NCI-H2227 treated with DMSO at 0.1 percent for 48 hours (cell line): ENCODE data around the gene CCNB1.
"Not testable (repeated sequence)": the region's sequence is repeated elsewhere in the genome, so short reads cannot be mapped to it uniquely, and the experiment has no call there.

ENCODE experiments used
- DNase-seq: peaks from one replicate; lab custom pipeline; 2025; lab: John Stamatoyannopoulos, UW

CCNB1 gene

GRCh38 chr5:69184621-69185020 lies 17.7 kb downstream of the CCNB1 start:
- no peak for DNase-seq

- DNase-seq, result no peak
These were observed 20.4 kb downstream of the CCNB1 start for GRCh38 chr5:69187342-69187741.

DNA sequence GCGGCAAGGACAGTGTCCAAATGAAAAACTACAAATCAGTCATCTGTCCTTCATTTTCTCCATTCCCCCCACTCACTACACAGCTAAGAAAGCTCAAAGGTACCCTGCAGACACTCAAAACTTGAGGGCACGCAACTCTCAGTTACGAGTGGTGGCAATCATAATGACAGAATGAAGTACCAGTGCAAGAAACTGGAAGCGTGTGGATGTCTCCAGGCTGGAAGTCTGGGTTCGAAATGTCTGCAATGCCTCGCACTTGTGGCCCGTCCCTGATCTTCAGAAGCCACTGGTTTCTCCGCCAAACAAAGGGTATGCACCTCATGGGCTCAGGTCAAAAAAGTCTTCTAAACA lies 21.8 kb downstream of the CCNB1 start:
- DNase-seq, result no peak

DNA sequence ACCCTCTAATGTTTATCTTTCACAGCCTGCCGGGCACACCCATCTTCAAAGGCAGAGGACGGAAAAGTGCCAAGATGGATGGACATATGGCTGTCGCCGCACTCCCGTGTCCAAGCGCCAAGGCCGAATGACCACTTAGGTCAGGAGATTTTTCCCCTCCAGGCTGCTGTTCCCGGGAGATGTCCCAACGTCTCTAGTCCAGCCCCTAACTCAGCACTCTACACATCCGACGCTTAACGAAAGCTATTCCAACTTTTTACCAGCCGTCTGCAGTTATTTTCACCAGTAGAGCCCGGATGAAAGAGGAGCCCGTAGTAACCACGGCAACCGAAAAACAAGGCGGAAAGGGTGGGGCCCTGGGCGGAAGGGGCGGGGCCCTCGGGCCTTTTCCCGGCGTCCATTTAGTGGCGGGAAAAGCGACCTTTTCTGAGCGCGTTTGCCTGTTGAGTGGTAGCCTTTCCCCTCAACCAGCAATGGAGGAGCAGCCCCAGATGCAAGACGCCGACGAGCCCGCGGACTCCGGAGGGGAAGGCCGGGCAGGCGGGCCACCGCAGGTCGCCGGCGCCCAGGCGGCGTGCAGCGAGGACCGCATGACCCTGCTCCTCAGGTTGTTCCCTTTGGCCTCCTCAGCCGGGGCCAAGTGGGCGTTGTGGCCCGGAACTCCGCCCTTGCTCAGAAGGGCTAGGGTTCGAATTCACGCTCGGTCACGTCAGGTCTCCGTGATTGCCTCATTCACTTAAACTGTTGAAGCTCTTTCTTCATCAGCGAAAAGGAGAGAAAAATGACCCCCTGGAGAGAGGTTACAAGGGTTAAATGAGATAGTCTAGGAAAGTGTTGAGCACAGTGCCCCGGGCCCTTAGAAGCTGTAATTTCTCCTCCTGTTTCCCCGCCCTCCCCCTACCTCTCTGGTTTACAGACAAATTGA lies 22.5 kb downstream of the CCNB1 start, which contains the start of gene CENPH:
TSS of gene CENPH (plus strand) at position 422 of the 925 bp plus-strand sequence. CDS start at position 474, 52 bp downstream.
- DNase-seq, result peak; percentile 86

- DNase-seq, result no peak
These were observed 35.5 kb downstream of the CCNB1 start for GRCh38 chr5:69202497-69202896.

DNA sequence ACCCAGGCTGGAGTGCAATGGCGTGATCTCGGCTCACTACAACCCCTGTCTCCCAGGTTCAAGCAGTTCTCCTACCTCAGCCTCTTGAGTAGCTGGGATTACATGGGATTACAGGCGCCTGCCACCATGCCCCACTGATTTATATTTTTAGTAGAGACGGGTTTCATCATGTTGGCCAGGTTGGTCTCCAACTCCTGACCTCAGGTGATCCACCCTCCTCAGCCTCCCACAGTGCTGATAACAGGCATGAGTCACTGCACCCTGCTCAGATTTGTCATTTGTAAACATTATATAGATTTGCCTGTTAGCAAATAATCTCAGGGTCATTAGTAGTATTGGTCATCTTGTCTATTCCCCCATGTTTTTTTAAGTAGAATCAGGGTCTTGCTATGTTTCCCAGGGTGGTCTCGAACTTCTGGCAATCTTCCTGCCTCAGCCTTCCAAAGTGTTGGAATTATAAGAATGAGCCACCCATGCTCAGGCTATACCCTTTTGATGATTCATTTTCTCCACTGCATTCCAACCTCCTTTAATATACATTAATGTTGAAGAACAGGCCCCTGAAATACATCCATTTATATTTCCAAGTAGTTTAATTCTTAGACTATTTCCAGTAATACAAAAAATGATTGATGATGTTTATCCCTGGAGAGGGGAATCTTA lies 39.7 kb downstream of the CCNB1 start:
- DNase-seq, result no peak

- DNase-seq, result no peak
These were observed 42.7 kb downstream of the CCNB1 start for GRCh38 chr5:69209602-69210001.

- DNase-seq, result no peak
These were observed 44.2 kb downstream of the CCNB1 start for GRCh38 chr5:69211200-69211599.

GRCh38 chr5:69212022-69212421 lies 45.1 kb downstream of the CCNB1 start:
- DNase-seq, result no peak

DNA sequence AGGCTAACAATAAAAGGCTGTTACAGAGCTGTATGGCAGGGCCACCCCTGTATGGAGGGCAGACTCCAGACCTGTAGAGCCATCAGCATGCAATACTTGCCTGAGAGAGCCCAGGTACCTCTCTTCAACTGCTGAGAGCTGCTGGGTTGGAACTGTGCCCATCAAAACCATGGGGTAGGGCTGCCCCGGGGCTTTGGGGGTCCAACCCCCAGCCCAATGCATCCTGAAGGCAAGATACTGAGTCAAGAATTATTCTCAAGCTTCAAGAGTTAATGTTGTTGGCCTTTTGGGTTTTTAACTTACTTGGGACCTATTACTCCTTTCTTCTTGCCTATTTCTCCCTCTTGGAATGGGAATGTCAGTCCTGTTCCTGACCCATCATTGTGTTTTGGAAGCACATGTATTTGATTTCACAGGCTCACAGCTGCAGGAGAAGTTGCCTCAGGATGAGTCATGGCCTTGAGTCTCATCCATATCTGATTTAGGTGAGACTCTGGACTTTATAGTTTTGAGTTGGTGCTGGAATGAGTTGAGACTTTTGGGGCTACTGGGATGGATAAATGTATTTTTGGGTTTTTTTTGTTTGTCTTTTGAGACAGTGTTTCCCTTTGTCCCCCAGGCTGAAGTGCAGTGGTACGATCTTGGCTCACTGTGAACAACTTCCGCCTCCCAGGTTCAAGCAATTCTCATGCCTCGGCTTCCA lies 46.7 kb downstream of the CCNB1 start:
- no peak for DNase-seq

DNA sequence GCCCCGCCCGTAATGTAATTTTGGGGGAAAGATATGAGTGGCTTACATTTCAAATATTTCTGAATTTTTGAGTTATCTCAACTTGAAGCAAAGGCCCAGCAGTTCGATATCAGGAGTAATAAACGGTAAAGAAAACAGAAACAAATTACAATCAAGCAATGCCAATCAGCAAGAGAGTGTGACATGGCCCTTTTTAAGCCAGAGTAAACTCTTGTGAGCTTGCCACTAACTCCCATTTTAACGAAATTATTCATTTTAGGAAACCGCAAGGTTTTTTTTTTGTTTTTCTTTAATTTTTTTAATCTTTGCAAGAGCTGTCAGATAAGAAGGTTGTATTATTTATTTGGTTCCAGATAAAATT lies 50.2 kb downstream of the CCNB1 start:
- no peak for DNase-seq

DNA sequence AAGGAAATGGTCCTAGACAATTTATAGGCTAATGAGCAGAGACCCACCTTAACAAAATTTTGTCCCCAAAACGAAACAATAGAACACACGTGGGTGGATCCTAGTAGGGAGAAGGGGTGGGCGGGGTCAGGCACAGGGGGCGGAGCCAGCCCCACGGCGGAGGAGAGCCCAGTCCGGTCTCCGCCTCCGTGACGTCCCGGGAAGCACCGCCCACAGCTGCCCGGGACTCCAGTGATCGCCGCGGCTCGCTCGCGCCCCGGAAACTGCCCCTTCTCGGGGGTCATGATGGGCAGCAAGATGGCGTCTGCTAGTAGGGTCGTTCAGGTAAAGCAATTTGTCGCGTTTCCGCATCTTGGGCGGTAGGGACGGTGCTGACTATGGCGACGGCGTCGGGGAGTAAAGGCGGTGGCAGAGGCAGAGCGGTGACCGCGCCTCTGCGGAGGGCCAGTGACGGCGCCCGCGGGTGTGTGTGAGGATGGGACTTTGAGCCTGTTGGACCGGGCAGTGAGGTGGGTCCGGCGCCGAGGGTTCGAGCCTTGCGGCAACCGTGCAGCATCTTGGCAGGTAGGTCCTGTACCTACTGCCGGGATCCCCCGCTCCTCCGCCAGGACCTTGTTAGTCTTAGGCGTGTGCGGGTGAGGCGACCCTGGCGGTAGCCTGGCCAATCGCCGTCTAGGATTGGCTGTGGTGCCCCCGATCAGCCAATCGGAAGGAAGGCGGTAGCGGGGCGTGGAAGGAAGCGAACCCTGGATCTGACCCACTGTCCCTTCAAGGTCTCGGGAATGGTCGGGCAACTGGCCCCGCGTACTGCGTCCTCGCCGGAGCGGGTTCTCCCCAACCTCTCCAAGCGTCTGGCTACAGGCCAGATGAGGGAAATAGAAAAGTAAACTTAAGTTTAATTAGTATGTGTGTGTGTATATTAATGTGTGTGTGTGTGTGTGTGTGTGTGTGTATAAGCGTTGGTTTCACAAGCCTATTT lies 50.9 kb downstream of the CCNB1 start:
- DNase-seq, result peak; percentile 84

DNA sequence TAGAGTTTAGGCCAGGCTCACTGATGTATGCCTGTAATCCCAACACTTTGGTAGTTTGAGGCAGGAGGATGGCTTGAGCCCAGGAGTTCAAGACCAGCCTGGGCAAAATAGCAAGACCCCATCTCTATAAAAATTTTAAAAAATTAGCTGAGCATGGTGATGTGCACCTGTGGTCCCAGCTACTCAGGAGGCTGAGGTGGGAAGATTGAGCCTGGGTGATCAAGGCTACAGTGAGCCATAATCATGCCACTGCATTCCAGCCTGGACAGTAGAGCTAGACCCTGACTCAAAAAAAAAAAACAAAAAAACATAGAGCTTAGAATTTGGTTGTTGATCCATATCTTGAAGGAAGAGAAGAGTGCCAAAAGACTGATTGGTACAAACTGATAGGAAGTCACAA lies 53.0 kb downstream of the CCNB1 start:
- DNase-seq, result no peak

- DNase-seq, result not testable (repeated sequence)
These were observed 53.4 kb downstream of the CCNB1 start for GRCh38 chr5:69220371-69220770.

GRCh38 chr5:69220833-69221232 lies 53.9 kb downstream of the CCNB1 start:
- DNase-seq, result not testable (repeated sequence)

- DNase-seq, result no peak
These were observed 57.6 kb downstream of the CCNB1 start for GRCh38 chr5:69224520-69224919.

- no peak for DNase-seq
These were observed 58.9 kb downstream of the CCNB1 start for GRCh38 chr5:69225860-69226259.
